Neural progenitor cell (in vitro differentiated cells): Measurements from ENCODE around the gene TRIM5.

Experiments used
- EZH2 ChIP-seq: fragments of 200-600 bp; sonication (generic); IDR thresholded peaks from 2 replicates; pipeline ENCODE4 v1.6.1; 2017; ENCODE audit warnings: antibody characterized with exemption, mild to moderate bottlenecking, moderate library complexity
- EZH2phosphoT487 ChIP-seq: fragments of 200-600 bp; sonication (generic); IDR thresholded peaks from 2 replicates; pipeline ENCODE4 v1.6.1; 2017; ENCODE audit warnings: antibody characterized with exemption
- TF ChIP-seq, protein P1 (sequence below): fragments of 200-600 bp; sonication (generic); IDR thresholded peaks from 2 replicates; pipeline ENCODE4 v1.5.1; 2017; ENCODE audit warnings: antibody characterized with exemption, mild to moderate bottlenecking

GRCh38 chr11:5674391-5674790, 10.5 kb downstream of the TRIM5 start:
- TF ChIP-seq, protein P1, sequence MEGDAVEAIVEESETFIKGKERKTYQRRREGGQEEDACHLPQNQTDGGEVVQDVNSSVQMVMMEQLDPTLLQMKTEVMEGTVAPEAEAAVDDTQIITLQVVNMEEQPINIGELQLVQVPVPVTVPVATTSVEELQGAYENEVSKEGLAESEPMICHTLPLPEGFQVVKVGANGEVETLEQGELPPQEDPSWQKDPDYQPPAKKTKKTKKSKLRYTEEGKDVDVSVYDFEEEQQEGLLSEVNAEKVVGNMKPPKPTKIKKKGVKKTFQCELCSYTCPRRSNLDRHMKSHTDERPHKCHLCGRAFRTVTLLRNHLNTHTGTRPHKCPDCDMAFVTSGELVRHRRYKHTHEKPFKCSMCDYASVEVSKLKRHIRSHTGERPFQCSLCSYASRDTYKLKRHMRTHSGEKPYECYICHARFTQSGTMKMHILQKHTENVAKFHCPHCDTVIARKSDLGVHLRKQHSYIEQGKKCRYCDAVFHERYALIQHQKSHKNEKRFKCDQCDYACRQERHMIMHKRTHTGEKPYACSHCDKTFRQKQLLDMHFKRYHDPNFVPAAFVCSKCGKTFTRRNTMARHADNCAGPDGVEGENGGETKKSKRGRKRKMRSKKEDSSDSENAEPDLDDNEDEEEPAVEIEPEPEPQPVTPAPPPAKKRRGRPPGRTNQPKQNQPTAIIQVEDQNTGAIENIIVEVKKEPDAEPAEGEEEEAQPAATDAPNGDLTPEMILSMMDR: no peak
- TF ChIP-seq EZH2phosphoT487 (no peak), EZH2 (no peak)
